Measurements from ENCODE around the gene ZNF516. TPM values are rescaled to one million over a fixed set of nuclear protein-coding genes. Genes with fewer than 3 reads are reported as not detected.
A peak's percentile ranks its signal among the peaks of the same experiment; 100 is the strongest.

ZNF516 gene
- total and polyA plus RNA-seq, 10 of the 15 experiments (the other 5 are each of a cell fraction or from before 2014, with no cell fraction given): 2.0 to 32.0 (median 8.3) TPM

- POLR2A ChIA-PET: interaction anchor here (0.8 to 2.1 kb wide), 5 partner anchors 9 to 477 kb away, joined by 3 to 7 read pairs (median 3); no protein-coding TSS in a partner anchor
Observed at GRCh38 chr18:76487782-76488181, 7.3 kb downstream of the ZNF516 start.

GRCh38 chr18:76487070-76487469 lies 8.0 kb downstream of the ZNF516 start:
- RAD21 ChIA-PET (ENCODE audit: unreplicated experiment): interaction anchor here (1.3 kb wide), 1 partner anchor 36 kb away, joined by 4 read pairs; no protein-coding TSS in a partner anchor
- peaks cover 30% of the 10 kb centered on the region for H3K4me1 ChIP-seq (ENCODE audit: control insufficient read depth, insufficient read depth, low read length)
- TF ChIP-seq BHLHE40 (IDR thresholded peaks at IDR 0.05; ENCODE audit: borderline replicate concordance in 1 of 2, low read depth in 2 of 2, low read length in 1 of 2): peak; percentile 39 to 48; a peak in 2 of 4 replicates
- TF ChIP-seq FOXK2 (IDR thresholded peaks at IDR 0.05): no peak
- peak; percentile 56 for TF ChIP-seq RAD51 (IDR thresholded peaks at IDR 0.05)
- H3K27ac ChIP-seq (ENCODE audit: control insufficient read depth, insufficient read depth): peak overlapping the region; percentile 39; the same call in 1 of the 2 replicates
- BruUV-seq (replicated peaks): no TSS peak
- H3K9me3 ChIP-seq (replicated peaks; ENCODE audit: control insufficient read depth, insufficient read depth, low read length): no peaks in the 10 kb centered on the region
- CTCF ChIA-PET: interaction anchor here (0.8 to 2.1 kb wide), 3 partner anchors 15 to 87 kb away, joined by 3 to 10 read pairs (median 4); no protein-coding TSS in a partner anchor
- in situ Hi-C loops (cut with MboI) (no loop called here), intact Hi-C loops (cut with micrococcal nuclease; ENCODE audit: unreplicated experiment) (loop anchor here (10.0 kb wide), 1 partner anchor 1282 kb away; the partner anchor contains the start of gene PTGR3)
- H3K4me3 ChIP-seq: no peak overlapping the region
- no peak for ATAC-seq
- no peaks in the 10 kb centered on the region for H3K27me3 ChIP-seq (replicated peaks in 1 of 2; ENCODE audit: control insufficient read depth in 2 of 2, insufficient read depth in 2 of 2, low read length in 1 of 2)
- H3K9ac ChIP-seq (ENCODE audit: control insufficient read depth, insufficient read depth, low read length): no peak overlapping the region
- H3K36me3 ChIP-seq (ENCODE audit: control insufficient read depth in 2 of 2, insufficient read depth in 2 of 2, low read length in 1 of 2): peaks cover 4 to 5% of the 10 kb centered on the region in 2 experiments; a peak in 2 of 4 replicates
- DNase-seq (ENCODE audit: low read depth, low spot score): no peak
- 93% methylated on average over 5 of the region's 5 CpGs for WGBS (ENCODE audit: insufficient coverage, insufficient replicate concordance, low lambda C conversion rate, missing lambda C conversion rate)
- POLR2A ChIA-PET: interaction anchor here (1.4 to 2.1 kb wide), 2 partner anchors 8 to 13 kb away, joined by 3 to 7 read pairs; no protein-coding TSS in a partner anchor
- FAIRE-seq: no peak
- H2AFZ ChIP-seq (ENCODE audit: control insufficient read depth, low read depth, low read length): no peak overlapping the region
- no peaks in the 10 kb centered on the region for H4K20me1 ChIP-seq (ENCODE audit: control insufficient read depth, insufficient read depth)
- peaks cover 93% of the 10 kb centered on the region for H3K79me2 ChIP-seq (ENCODE audit: control insufficient read depth, insufficient read depth, low read length)
- SMC1A ChIA-PET (ENCODE audit: uncharacterized antibody, unreplicated experiment): interaction anchor here (1.6 to 2.2 kb wide), 4 partner anchors 10 to 43 kb away, joined by 4 to 10 read pairs (median 8); no protein-coding TSS in a partner anchor
- peak overlapping the region; percentile 69 for H3K4me2 ChIP-seq (ENCODE audit: control insufficient read depth, insufficient read depth)

More at GRCh38 chr18:76487782-76488181, 7.3 kb downstream of the ZNF516 start:
- CTCF ChIA-PET: interaction anchor here (0.8 to 2.1 kb wide), 3 partner anchors 14 to 88 kb away, joined by 3 to 10 read pairs (median 4); no protein-coding TSS in a partner anchor
- intact Hi-C loops (cut with micrococcal nuclease; ENCODE audit: unreplicated experiment) (loop anchor here (10.0 kb wide), 1 partner anchor 1283 kb away; the partner anchor contains the start of gene PTGR3), in situ Hi-C loops (cut with MboI) (no loop called here)
- ATAC-seq: no peak
- peak overlapping the region; percentile 15; the same call in 1 of the 2 replicates for H3K27ac ChIP-seq (ENCODE audit: control insufficient read depth, insufficient read depth)
- H3K27me3 ChIP-seq (replicated peaks in 1 of 2; ENCODE audit: control insufficient read depth in 2 of 2, insufficient read depth in 2 of 2, low read length in 1 of 2): no peaks in the 10 kb centered on the region
- no peak overlapping the region for H3K9ac ChIP-seq (ENCODE audit: control insufficient read depth, insufficient read depth, low read length)
- BruUV-seq (replicated peaks): no TSS peak
- RAD21 ChIA-PET (ENCODE audit: unreplicated experiment): interaction anchor here (0.6 to 1.4 kb wide), 5 partner anchors 10 to 37 kb away, joined by 3 to 6 read pairs (median 4); no protein-coding TSS in a partner anchor
- H3K9me3 ChIP-seq (replicated peaks; ENCODE audit: control insufficient read depth, insufficient read depth, low read length): no peaks in the 10 kb centered on the region
- H3K4me1 ChIP-seq (ENCODE audit: control insufficient read depth, insufficient read depth, low read length): peaks cover 30% of the 10 kb centered on the region
- 61% methylated on average over 8 of the region's 8 CpGs for WGBS (ENCODE audit: insufficient coverage, insufficient replicate concordance, low lambda C conversion rate, missing lambda C conversion rate)
- TF ChIP-seq YY1 (IDR thresholded peaks at IDR 0.05; ENCODE audit: low read depth, low read length) (no peak), NBN (IDR thresholded peaks at IDR 0.05) (no peak), SMAD5 (IDR thresholded peaks at IDR 0.05; ENCODE audit: low read depth) (no peak), SUZ12 (IDR thresholded peaks at IDR 0.05; ENCODE audit: unreplicated experiment) (no peak)
- FAIRE-seq: no peak
- peaks cover 93% of the 10 kb centered on the region for H3K79me2 ChIP-seq (ENCODE audit: control insufficient read depth, insufficient read depth, low read length)
- SMC1A ChIA-PET (ENCODE audit: uncharacterized antibody, unreplicated experiment): interaction anchor here (0.7 to 2.2 kb wide), 6 partner anchors 9 to 44 kb away, joined by 3 to 10 read pairs (median 5); no protein-coding TSS in a partner anchor
- DNase-seq (ENCODE audit: low read depth, low spot score): no peak
- H3K4me3 ChIP-seq: no peak overlapping the region
- H3K4me2 ChIP-seq (ENCODE audit: control insufficient read depth, insufficient read depth): peak overlapping the region; percentile 69
- H4K20me1 ChIP-seq (ENCODE audit: control insufficient read depth, insufficient read depth): no peaks in the 10 kb centered on the region
- H3K36me3 ChIP-seq (ENCODE audit: control insufficient read depth in 2 of 2, insufficient read depth in 2 of 2, low read length in 1 of 2): peaks cover 0 to 5% of the 10 kb centered on the region in 2 experiments; a peak in 2 of 4 replicates
- no peak overlapping the region for H2AFZ ChIP-seq (ENCODE audit: control insufficient read depth, low read depth, low read length)

Measured in GM12878 (cell line).